ENCODE results near the gene FAM20C.
"Not testable (repeated sequence)": the region's sequence is repeated elsewhere in the genome, so short reads cannot be mapped to it uniquely, and the experiment has no call there.

FAM20C gene

GRCh38 chr7:228610-229009 is 36.2 kb downstream of the FAM20C start:
- no peak for DNase-seq (ENCODE audit: low read depth)

DNA sequence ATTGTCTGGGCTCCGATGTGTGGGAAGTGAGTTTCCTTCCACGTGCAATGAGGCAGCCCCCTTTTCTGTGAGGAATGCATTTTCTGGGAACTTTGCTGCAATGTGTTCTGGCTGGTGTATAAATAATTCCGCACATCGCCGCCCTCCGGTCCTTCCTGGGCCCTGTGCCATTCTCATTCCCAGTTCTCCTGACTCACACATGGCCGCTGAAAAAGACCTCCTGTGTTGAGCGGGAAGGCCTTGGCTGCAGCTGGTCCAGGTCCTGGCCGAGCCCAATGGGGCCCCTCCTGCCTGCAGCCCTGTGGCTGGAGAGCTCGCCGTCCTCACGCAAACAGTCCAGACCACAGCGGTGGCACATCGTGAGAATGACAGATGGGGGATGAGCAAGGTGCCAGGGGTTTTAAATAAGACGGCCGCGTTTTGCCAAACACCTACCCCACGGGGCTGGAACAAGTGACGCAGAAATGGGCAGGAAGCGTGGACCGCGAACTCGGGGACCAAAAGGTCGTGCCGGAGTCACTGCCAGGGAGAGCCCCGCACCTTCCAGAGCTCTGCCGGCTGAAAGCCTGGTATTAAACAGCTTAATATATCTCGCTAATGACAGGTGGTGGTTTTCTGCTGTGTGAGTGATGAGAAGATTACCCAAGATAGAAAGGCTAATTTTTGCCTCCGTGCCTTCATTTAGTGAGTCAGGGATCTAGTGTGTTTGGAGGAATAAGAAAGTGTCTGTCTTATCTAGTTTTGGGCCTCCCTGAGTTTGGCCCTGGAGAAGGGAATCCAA is 37.0 kb downstream of the FAM20C start:
- peak; percentile 81 for DNase-seq (ENCODE audit: low read depth)

GRCh38 chr7:230274-230673 is 37.9 kb downstream of the FAM20C start:
- no peak for DNase-seq (ENCODE audit: low read depth)

DNA sequence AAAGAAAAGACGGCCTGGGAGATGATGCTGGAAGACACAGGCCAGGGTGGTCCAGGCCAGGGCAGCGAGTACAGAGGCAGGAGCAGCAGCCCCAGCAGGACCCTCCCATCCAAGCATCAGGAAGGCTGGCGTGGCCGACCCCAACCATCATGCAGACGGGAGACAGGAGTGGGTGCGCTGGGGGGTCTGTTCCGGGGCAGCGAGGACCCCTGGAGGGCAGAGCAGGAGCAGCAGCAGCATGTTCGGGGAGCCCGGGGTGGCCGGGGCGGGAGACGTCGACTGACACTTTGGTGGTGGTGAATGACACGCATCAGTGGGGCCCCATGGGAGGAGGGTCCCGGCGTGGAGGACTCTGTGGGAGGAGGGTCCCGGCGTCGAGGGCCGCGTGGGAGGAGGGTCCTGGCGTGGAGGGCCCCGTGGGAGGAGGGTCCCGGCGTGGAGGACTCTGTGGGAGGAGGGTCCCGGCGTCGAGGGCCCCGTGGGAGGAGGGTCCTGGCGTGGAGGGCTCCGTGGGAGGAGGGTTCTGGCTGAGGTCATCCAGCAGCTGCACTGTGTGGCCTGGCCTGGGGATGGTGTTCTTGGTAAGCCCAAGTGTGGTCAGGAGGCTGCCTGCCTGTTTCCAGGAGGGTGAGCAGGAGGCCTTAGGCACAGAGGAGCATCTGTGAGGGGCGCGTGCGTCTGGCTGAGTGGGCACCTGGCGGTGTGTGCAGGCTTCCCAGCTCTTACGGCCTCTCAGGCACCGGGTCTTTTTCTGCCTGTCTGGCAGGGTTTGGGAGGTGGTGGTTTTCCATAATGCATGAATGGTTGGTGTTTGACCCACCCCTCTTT is 38.9 kb downstream of the FAM20C start:
- no peak for DNase-seq (ENCODE audit: low read depth)

DNA sequence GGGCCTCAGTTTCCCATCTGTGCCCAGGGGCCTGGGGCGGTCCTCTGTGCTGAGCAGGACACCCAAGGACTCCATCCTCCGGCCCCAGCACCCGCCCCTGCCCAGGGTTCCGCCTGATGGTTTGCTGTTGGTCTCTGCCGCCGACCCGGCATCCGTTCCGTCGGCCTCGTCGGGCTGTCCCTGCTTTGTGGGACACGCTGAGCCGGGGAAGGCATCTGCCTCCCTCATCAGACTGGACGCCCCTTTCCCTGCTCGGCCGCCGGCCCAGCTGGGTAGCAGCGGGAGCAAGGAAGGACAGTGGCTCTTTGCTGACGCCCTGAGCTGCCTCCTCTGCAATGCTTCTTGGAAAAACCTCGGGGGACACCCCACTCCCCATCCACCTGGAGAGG is 39.5 kb downstream of the FAM20C start:
- no peak for DNase-seq (ENCODE audit: low read depth)

- DNase-seq (ENCODE audit: low read depth) = peak; percentile 58
Observed at GRCh38 chr7:232410-233248, 40.3 kb downstream of the FAM20C start.

- DNase-seq (ENCODE audit: low read depth) = no peak
Observed at GRCh38 chr7:233249-234035, 41.1 kb downstream of the FAM20C start.

- DNase-seq (ENCODE audit: low read depth) = no peak
Observed at GRCh38 chr7:234051-234707, 41.8 kb downstream of the FAM20C start.

DNA sequence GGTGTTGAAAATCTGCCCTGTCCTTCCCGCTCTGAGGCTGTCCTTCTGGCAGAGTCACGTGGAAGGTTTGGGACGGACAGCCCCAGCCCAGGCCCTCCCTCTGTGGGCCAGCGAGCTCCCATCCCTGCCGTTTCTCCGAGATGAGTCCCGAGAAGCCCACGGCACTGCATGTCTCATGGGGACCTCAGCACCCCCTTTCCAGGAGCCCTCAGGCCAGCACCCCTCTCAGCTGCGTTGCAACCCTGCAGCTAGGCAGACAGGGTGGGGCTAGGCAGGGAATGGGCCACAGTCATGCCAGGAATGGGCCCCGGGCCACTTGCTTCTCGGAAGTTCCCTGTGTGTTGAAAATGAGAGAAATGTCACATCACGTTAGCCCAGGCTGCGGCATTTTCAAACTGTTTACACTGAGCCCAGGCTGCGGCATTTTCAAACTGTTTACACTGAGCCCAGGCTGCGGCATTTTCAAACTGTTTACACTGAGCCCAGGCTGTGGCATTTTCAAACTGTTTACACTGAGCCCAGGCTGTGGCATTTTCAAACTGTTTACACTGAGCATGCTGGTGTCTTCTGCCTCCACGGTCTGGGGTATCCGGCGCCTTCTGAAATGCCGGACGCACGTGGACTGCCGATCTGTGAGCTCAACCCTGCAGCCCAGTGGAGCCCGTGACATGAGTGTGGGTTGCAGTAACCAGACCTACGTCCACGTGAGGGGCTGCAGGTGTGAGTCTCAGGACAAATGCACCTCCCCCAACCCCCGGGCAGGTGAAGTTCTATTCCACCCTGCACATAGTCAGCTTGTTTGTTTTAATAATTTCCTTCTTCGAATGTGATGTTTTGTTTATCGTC is 42.6 kb downstream of the FAM20C start:
- DNase-seq (ENCODE audit: low read depth) = no peak

GRCh38 chr7:235576-236395 is 43.4 kb downstream of the FAM20C start:
- no peak for DNase-seq (ENCODE audit: low read depth)

GRCh38 chr7:236967-237366 is 44.6 kb downstream of the FAM20C start:
- no peak for DNase-seq (ENCODE audit: low read depth)

GRCh38 chr7:237385-237784 is 45.0 kb downstream of the FAM20C start:
- DNase-seq (ENCODE audit: low read depth) = no peak

DNA sequence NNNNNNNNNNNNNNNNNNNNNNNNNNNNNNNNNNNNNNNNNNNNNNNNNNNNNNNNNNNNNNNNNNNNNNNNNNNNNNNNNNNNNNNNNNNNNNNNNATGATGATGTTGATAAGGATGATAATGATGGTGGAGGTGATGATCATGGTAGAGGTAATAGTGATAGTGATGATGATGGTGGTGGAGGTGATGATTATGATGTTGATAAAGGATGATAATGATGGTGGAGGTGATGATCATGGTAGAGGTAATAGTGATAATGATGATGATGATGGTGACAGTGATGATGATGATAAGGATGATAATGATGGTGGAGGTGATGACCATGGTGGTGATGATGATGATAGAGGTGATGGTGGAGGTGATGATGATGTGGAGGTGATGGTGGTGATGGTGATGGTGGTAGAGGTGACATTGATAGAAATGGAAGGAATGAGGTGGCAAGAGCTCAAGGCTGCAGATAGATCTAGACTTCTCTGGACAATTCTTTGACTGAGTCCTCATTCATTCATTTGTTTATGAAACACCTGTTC is 47.8 kb downstream of the FAM20C start:
- no peak for DNase-seq (ENCODE audit: low read depth)

DNA sequence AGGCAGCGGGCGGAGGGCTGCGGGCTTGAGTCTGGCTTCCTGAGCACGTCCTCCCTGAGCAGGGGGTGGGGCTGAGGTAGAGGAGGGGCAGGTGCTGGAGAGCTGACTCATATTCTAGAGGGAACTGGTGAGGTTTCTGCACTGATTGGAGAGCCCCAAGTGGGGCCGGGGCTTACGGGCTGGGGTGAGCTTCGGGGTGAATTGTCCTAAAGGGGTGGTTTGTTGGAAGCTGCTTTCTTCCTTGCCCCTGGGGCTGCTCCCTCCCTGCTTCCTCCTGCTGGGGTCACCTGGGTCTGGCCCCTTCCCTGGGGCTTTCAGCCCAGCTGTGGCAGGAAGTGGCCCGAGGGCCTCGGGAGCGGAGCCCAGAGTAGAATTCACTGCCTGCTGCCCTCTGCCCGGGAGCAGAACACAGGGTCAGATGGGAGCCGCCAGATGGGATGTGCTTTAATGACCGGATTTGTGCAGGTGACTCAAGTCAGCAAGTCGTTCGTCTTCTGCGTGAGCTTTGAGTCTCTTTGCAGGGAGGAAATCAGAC is 48.6 kb downstream of the FAM20C start:
- peak; percentile 31 for DNase-seq (ENCODE audit: low read depth)

DNA sequence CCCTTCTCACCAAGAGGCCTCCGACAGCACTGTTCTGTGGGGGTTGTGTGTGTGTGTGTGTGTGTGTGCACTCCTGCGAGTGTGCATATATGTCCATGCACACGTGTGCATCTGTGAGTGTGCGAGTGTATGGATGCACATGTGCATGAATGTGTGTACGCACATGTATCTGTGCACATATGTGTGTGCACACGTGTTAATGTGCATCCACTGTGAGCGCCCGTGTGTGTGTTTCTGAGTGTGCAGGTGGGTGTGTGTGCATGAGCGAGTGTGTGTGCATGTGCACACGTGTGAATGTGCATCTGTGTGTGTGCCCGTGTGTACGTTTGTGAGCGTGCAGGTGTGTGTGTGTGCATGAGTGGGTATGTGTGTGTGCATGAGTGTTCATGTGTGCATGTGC is 49.1 kb downstream of the FAM20C start:
- no peak for DNase-seq (ENCODE audit: low read depth)

DNA sequence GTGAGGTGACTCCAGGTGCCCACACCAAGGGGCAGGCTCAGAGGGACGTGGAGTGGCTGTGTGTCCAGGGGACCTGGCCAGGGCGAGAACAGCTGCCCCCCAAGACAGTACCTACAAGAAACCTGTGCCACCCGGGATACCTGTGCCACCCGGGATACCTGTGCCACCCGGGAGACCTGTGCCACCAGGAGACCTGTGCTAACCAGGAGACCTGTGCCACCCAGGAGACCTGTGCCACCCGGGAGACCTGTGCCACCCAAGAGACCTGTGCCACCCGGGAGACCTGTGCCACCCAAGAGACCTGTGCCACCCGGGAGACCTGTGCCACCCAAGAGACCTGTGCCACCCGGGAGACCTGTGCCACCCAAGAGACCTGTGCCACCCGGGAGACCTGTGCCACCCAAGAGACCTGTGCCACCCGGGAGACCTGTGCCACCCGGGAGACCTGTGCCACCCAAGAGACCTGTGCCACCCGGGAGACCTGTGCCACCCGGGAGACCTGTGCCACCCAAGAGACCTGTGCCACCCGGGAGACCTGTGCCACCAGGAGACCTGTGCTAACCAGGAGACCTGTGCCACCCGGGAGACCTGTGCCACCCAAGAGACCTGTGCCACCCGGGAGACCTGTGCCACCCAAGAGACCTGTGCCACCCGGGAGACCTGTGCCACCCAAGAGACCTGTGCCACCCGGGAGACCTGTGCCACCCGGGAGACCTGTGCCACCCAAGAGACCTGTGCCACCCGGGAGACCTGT is 50.6 kb downstream of the FAM20C start:
- not testable (repeated sequence) for DNase-seq (ENCODE audit: low read depth)

DNA sequence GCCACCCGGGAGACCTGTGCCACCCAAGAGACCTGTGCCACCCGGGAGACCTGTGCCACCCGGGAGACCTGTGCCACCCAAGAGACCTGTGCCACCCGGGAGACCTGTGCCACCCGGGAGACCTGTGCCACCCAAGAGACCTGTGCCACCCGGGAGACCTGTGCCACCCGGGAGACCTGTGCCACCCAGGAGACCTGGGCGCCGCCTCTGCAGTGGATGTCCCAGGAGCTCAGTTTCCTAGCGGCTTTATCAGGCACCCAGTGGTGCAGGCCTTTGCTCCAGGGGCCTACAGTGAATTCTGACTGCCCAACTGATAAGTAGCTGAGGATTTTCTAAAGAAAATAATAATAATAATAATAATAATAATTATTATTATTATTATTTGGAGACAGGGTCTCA is 51.2 kb downstream of the FAM20C start:
- DNase-seq (ENCODE audit: low read depth) = not testable (repeated sequence)

GRCh38 chr7:244974-245373 is 52.6 kb downstream of the FAM20C start:
- DNase-seq (ENCODE audit: low read depth) = no peak

All from ELR (cell line).